GM12892 (cell line): ENCODE data around the gene ATP6V1G1.

Experiments used
- POLR2A ChIP-seq: IDR thresholded peaks from 2 replicates; pipeline ENCODE4 v1.6.1; 2011; ENCODE audit warnings: low read depth, low read length, control low read depth
- POLR2AphosphoS5 ChIP-seq: IDR thresholded peaks from 2 replicates; pipeline ENCODE4 v1.6.1; 2011; ENCODE audit warnings: low read depth, low read length, control low read depth

DNA sequence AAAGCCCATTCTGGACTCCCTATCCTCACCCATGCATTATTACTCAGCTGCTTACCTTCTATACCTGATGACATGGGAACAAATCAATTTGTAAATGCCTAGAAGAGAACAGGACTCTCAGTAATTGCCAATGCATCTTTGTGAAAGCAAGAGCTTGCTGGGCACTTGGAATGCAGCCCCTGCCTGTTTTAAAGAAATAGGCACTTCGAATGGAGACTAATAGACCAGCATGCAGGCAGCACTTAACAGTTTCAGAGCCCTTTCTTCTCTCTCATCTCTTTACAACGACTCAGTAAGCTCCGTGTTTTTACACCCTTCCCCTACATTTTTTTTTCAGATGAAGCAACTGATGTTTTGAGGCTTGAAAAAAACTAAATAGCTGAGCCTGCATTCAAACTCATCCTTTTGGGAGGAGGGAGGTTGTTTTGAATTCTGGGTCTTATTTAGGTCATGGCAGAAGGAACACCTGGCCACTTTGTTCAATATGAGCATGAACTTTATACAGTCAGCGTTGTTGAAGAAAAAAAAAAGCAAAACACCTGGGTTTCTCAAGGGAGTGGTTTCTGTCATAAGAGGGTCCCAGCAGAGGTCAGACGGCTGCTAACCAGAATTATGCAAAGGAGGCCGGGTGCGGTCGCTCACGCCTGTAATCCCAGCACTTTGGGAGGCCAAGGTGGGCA lies 47.7 kb upstream of the ATP6V1G1 start:
- no peak for TF ChIP-seq POLR2A
- TF ChIP-seq POLR2AphosphoS5, result no peak
